GM12892 (cell line): ENCODE data around the gene PSMB9.
A peak's percentile ranks its signal among the peaks of the same experiment; 100 is the strongest.

ENCODE experiments used
- POLR2A ChIP-seq: IDR thresholded peaks from 2 replicates; pipeline ENCODE4 v1.6.1; 2011; ENCODE audit warnings: low read depth, low read length, control low read depth
- POLR2AphosphoS5 ChIP-seq: IDR thresholded peaks from 2 replicates; pipeline ENCODE4 v1.6.1; 2011; ENCODE audit warnings: low read depth, low read length, control low read depth
- TAF1 ChIP-seq: IDR thresholded peaks from 2 replicates; pipeline ENCODE4 v1.6.1; 2011; ENCODE audit warnings: low read depth, mild to moderate bottlenecking, control low read depth, low read length, borderline replicate concordance

GRCh38 chr6:32867022-32867477 lies 13.1 kb downstream of the PSMB9 start:
- TF ChIP-seq POLR2A (peak; percentile 61), TAF1 (peak; percentile 26; the same call in 1 of the 2 replicates), POLR2AphosphoS5 (0 out of 2 replicates have a peak, but pooled peaks have one; percentile 28)
